ENCODE results near the gene SPOUT1. TPM values are rescaled to one million over a fixed set of nuclear protein-coding genes. Genes with fewer than 3 reads are reported as not detected.

The SPOUT1 gene
- polyA plus RNA-seq, 3 donors: 25.7 to 29.9 (median 29.3) TPM

- no peaks in the 10 kb centered on the region for H4K20me1 ChIP-seq (ENCODE audit: insufficient read depth, low read length)
- peaks cover 0 to 2% (median 0%) of the 10 kb centered on the region in 3 donors for H3K27me3 Mint-ChIP-seq (ENCODE audit: low read depth in 3 of 3)
- no peak for TF ChIP-seq CTCF (IDR thresholded peaks at IDR 0.05)
- H3K4me3 ChIP-seq (replicated peaks in 1 of 3; ENCODE audit: low read depth in 2 of 3, low read length in 3 of 3): no peak overlapping the region
- H3K4me1 ChIP-seq (ENCODE audit: control insufficient read depth in 1 of 2, insufficient read depth in 2 of 2, low read length in 2 of 2): peaks cover 15 to 22% of the 10 kb centered on the region in 2 donors
- no peak overlapping the region for H3K27ac ChIP-seq (ENCODE audit: low read depth in 1 of 2, low read length in 2 of 2)
- H3K79me2 ChIP-seq (ENCODE audit: insufficient read depth, low read length): peaks cover 12% of the 10 kb centered on the region
- peak overlapping the region in 1 of 7 donors; percentile 30 for H3K27ac Mint-ChIP-seq
- peaks cover 58 to 66% of the 10 kb centered on the region in 2 donors for H3K36me3 ChIP-seq (replicated peaks in 1 of 2; ENCODE audit: control insufficient read depth in 1 of 2, insufficient read depth in 2 of 2, low read length in 2 of 2)
- no peak overlapping the region for H2AFZ ChIP-seq (ENCODE audit: insufficient read depth, low read depth, low read length, poor library complexity, severe bottlenecking)
- H3K9me3 ChIP-seq (replicated peaks in 1 of 2; ENCODE audit: control insufficient read depth in 1 of 2, insufficient read depth in 1 of 2, low read length in 2 of 2): no peaks in the 10 kb centered on the region
- H3K27me3 ChIP-seq (ENCODE audit: control insufficient read depth in 2 of 2, insufficient read depth in 2 of 2, low read length in 2 of 2): no peaks in the 10 kb centered on the region
- no peak overlapping the region for H3K9ac ChIP-seq (ENCODE audit: insufficient read depth, low read length, poor library complexity, severe bottlenecking)
- peaks cover 15% of the 10 kb centered on the region for H3K4me1 Mint-ChIP-seq
- no peak for DNase-seq
- H3K4me3 Mint-ChIP-seq: no peak overlapping the region
- peaks cover 44 to 65% of the 10 kb centered on the region in 2 donors for H3K36me3 Mint-ChIP-seq
- H3K4me2 ChIP-seq (replicated peaks; ENCODE audit: extremely low read depth, low read length, poor library complexity, severe bottlenecking): no peak overlapping the region
- WGBS (ENCODE audit: insufficient coverage): 96% methylated on average over 15 of the region's 22 CpGs
- H3K9me3 Mint-ChIP-seq: no peaks in the 10 kb centered on the region
- intact Hi-C loops (cut with micrococcal nuclease): no loop called here
Observed at GRCh38 chr9:128825923-128826700, 3.5 kb downstream of the SPOUT1 start.

GRCh38 chr9:128824911-128825310 lies 4.7 kb downstream of the SPOUT1 start:
- H3K79me2 ChIP-seq (ENCODE audit: insufficient read depth, low read length): peaks cover 12% of the 10 kb centered on the region
- peaks cover 6% of the 10 kb centered on the region for H4K20me1 ChIP-seq (ENCODE audit: insufficient read depth, low read length)
- peak overlapping the region in 1 of 7 donors; percentile 25 for H3K27ac Mint-ChIP-seq
- H3K9me3 Mint-ChIP-seq: no peaks in the 10 kb centered on the region
- intact Hi-C loops (cut with micrococcal nuclease): no loop called here
- no peak overlapping the region for H3K4me3 ChIP-seq (replicated peaks in 1 of 3; ENCODE audit: low read depth in 2 of 3, low read length in 3 of 3)
- DNase-seq: no peak
- no peak overlapping the region for H3K4me3 Mint-ChIP-seq
- 100% methylated on average over 3 of the region's 7 CpGs for WGBS (ENCODE audit: insufficient coverage)
- H3K4me1 ChIP-seq (ENCODE audit: control insufficient read depth in 1 of 2, insufficient read depth in 2 of 2, low read length in 2 of 2): peaks cover 14 to 20% of the 10 kb centered on the region in 2 donors
- peaks cover 17% of the 10 kb centered on the region for H3K4me1 Mint-ChIP-seq
- H3K27ac ChIP-seq (ENCODE audit: low read depth in 1 of 2, low read length in 2 of 2): no peak overlapping the region
- H3K9me3 ChIP-seq (replicated peaks in 1 of 2; ENCODE audit: control insufficient read depth in 1 of 2, insufficient read depth in 1 of 2, low read length in 2 of 2): no peaks in the 10 kb centered on the region
- TF ChIP-seq CTCF (IDR thresholded peaks at IDR 0.05): no peak
- H3K27me3 Mint-ChIP-seq (ENCODE audit: low read depth in 3 of 3): no peaks in the 10 kb centered on the region
- H3K36me3 ChIP-seq (replicated peaks in 1 of 2; ENCODE audit: control insufficient read depth in 1 of 2, insufficient read depth in 2 of 2, low read length in 2 of 2): peaks cover 60 to 67% of the 10 kb centered on the region in 2 donors
- no peak overlapping the region for H2AFZ ChIP-seq (ENCODE audit: insufficient read depth, low read depth, low read length, poor library complexity, severe bottlenecking)
- H3K36me3 Mint-ChIP-seq: peaks cover 47 to 70% of the 10 kb centered on the region in 2 donors
- H3K27me3 ChIP-seq (ENCODE audit: control insufficient read depth in 2 of 2, insufficient read depth in 2 of 2, low read length in 2 of 2): no peaks in the 10 kb centered on the region
- no peak overlapping the region for H3K4me2 ChIP-seq (replicated peaks; ENCODE audit: extremely low read depth, low read length, poor library complexity, severe bottlenecking)
- no peak overlapping the region for H3K9ac ChIP-seq (ENCODE audit: insufficient read depth, low read length, poor library complexity, severe bottlenecking)

All from CD14-positive monocyte (primary cell).